C4-2B (cell line): ENCODE data around the gene CREG1.

Experiments
- ZFX ChIP-seq: fragments of 450-650 bp; IDR thresholded peaks from 2 replicates; pipeline ENCODE4 v1.6.1; 2017
- TF ChIP-seq, protein P1 (sequence below): fragments of 450-650 bp; conservative IDR thresholded peaks from 2 replicates; pipeline ENCODE4 v1.5.1; 2017; ENCODE audit warnings: mild to moderate bottlenecking

- TF ChIP-seq, protein P1, sequence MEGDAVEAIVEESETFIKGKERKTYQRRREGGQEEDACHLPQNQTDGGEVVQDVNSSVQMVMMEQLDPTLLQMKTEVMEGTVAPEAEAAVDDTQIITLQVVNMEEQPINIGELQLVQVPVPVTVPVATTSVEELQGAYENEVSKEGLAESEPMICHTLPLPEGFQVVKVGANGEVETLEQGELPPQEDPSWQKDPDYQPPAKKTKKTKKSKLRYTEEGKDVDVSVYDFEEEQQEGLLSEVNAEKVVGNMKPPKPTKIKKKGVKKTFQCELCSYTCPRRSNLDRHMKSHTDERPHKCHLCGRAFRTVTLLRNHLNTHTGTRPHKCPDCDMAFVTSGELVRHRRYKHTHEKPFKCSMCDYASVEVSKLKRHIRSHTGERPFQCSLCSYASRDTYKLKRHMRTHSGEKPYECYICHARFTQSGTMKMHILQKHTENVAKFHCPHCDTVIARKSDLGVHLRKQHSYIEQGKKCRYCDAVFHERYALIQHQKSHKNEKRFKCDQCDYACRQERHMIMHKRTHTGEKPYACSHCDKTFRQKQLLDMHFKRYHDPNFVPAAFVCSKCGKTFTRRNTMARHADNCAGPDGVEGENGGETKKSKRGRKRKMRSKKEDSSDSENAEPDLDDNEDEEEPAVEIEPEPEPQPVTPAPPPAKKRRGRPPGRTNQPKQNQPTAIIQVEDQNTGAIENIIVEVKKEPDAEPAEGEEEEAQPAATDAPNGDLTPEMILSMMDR = no peak
- no peak for TF ChIP-seq ZFX
Observed at GRCh38 chr1:167582064-167582463, 28.5 kb upstream of the CREG1 start.
